ENCODE data around the gene RYR3.

The RYR3 gene

DNA sequence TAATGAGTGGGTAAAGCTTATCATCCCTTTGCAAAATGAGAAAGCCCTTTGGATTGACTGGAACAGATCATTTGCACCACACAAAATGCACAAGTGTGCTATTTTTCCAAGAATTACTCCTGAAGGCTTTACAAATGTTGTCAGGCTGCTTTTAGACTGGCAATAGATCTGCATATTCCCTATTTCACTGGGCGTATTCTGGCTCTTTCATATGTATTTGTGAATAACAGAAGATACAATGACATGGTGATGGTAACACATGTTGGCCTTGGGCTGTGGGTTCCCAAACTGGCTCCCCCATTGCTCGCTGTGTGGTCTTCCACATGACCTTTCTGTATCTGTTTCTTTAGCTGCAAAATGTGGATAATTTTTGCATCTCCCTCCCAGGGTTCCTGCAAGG is 354.2 kb downstream of the RYR3 start:
- Histone ChIP-seq H3K36me3 (replicated peaks in 1 of 2; ENCODE audit: control insufficient read depth in 2 of 2, insufficient read depth in 2 of 2, low read length in 2 of 2) (no peaks in the 10 kb centered on the region), H3K9me3 (replicated peaks in 1 of 2; ENCODE audit: control insufficient read depth in 2 of 2, insufficient read depth in 1 of 2, low read depth in 1 of 2, low read length in 2 of 2) (no peaks in the 10 kb centered on the region), H3K18ac (ENCODE audit: low read length) (no peak overlapping the region), H3K27ac (replicated peaks; ENCODE audit: low read length) (no peak overlapping the region), H2AFZ (ENCODE audit: low read length) (no peak overlapping the region), H3K4me3 (ENCODE audit: low read length in 2 of 2) (no peak overlapping the region), H3K14ac (ENCODE audit: low read length) (no peak overlapping the region), H4K8ac (ENCODE audit: low read depth, low read length) (no peak overlapping the region), H2BK12ac (ENCODE audit: low read length) (no peak overlapping the region), H3K4me2 (ENCODE audit: insufficient read depth, low read length, poor library complexity, severe bottlenecking) (no peak overlapping the region), H4K91ac (ENCODE audit: low read depth, low read length, poor library complexity) (no peak overlapping the region), H3K4me1 (ENCODE audit: control insufficient read depth in 2 of 2, insufficient read depth in 1 of 2, low read depth in 1 of 2, low read length in 2 of 2) (no peaks in the 10 kb centered on the region), H3K27me3 (ENCODE audit: control insufficient read depth in 3 of 3, insufficient read depth in 3 of 3, low read depth in 1 of 3, low read length in 3 of 3) (no peaks in the 10 kb centered on the region), H3K9ac (ENCODE audit: low read depth, low read length, poor library complexity) (no peak overlapping the region), H3K79me1 (ENCODE audit: low read depth, low read length) (no peaks in the 10 kb centered on the region), H2AK5ac (ENCODE audit: low read depth, low read length) (no peak overlapping the region), H2BK5ac (ENCODE audit: low read length) (no peak overlapping the region), H2BK120ac (ENCODE audit: low read depth, low read length) (no peak overlapping the region), H3K23ac (ENCODE audit: low read depth, low read length, poor library complexity) (no peak overlapping the region), H2BK15ac (ENCODE audit: low read length) (no peak overlapping the region), H3K4ac (ENCODE audit: low read length) (no peak overlapping the region)
- no peak for DNase-seq (ENCODE audit: low spot score)
- no CpG with 5 or more reads among the region's 2 CpGs for WGBS, 2 donors (ENCODE audit: extremely low coverage in 2 of 2, insufficient read length in 2 of 2, insufficient replicate concordance in 1 of 2)

DNA sequence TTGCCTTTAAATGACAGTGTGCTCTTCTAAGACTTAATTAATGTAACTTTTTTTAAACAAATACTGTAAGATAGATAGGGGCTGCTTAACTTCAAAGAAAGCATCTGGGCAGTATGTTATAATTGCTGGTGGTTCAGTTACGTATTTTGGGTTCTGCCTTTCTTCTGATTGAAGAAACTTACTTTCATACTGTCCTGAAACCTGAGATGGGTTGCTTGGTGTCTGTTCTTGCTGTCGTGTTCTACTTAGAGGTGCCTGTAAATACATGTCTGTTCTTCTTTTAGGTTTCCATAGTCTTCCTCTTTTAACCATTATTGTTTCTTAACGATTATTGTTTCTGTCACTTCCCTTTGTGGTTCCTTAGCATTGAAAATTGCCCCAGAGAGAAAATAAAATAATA is 359.8 kb downstream of the RYR3 start:
- H2BK120ac ChIP-seq (ENCODE audit: low read depth, low read length) = no peak overlapping the region
- H3K14ac ChIP-seq (ENCODE audit: low read length) = no peak overlapping the region
- no peak overlapping the region for H3K18ac ChIP-seq (ENCODE audit: low read length)
- H3K9me3 ChIP-seq (replicated peaks in 1 of 2; ENCODE audit: control insufficient read depth in 2 of 2, insufficient read depth in 1 of 2, low read depth in 1 of 2, low read length in 2 of 2) = no peaks in the 10 kb centered on the region
- H3K9ac ChIP-seq (ENCODE audit: low read depth, low read length, poor library complexity) = no peak overlapping the region
- no peak overlapping the region for H2BK12ac ChIP-seq (ENCODE audit: low read length)
- no CpG with 5 or more reads among the region's 3 CpGs for WGBS, 2 donors (ENCODE audit: extremely low coverage in 2 of 2, insufficient read length in 2 of 2, insufficient replicate concordance in 1 of 2)
- H3K4me2 ChIP-seq (ENCODE audit: insufficient read depth, low read length, poor library complexity, severe bottlenecking) = no peak overlapping the region
- no peak overlapping the region for H2AK5ac ChIP-seq (ENCODE audit: low read depth, low read length)
- no peak overlapping the region for H3K27ac ChIP-seq (replicated peaks; ENCODE audit: low read length)
- H3K79me1 ChIP-seq (ENCODE audit: low read depth, low read length) = no peaks in the 10 kb centered on the region
- H2BK15ac ChIP-seq (ENCODE audit: low read length) = no peak overlapping the region
- no peaks in the 10 kb centered on the region for H3K4me1 ChIP-seq (ENCODE audit: control insufficient read depth in 2 of 2, insufficient read depth in 1 of 2, low read depth in 1 of 2, low read length in 2 of 2)
- no peaks in the 10 kb centered on the region for H3K36me3 ChIP-seq (replicated peaks in 1 of 2; ENCODE audit: control insufficient read depth in 2 of 2, insufficient read depth in 2 of 2, low read length in 2 of 2)
- no peak overlapping the region for H2BK5ac ChIP-seq (ENCODE audit: low read length)
- no peak overlapping the region for H2AFZ ChIP-seq (ENCODE audit: low read length)
- H3K27me3 ChIP-seq (ENCODE audit: control insufficient read depth in 3 of 3, insufficient read depth in 3 of 3, low read depth in 1 of 3, low read length in 3 of 3) = no peaks in the 10 kb centered on the region
- no peak overlapping the region for H3K23ac ChIP-seq (ENCODE audit: low read depth, low read length, poor library complexity)
- H3K4ac ChIP-seq (ENCODE audit: low read length) = no peak overlapping the region
- no peak overlapping the region for H3K4me3 ChIP-seq (ENCODE audit: low read length in 2 of 2)
- H4K8ac ChIP-seq (ENCODE audit: low read depth, low read length) = no peak overlapping the region
- H4K91ac ChIP-seq (ENCODE audit: low read depth, low read length, poor library complexity) = no peak overlapping the region
- no peak for DNase-seq (ENCODE audit: low spot score)

DNA sequence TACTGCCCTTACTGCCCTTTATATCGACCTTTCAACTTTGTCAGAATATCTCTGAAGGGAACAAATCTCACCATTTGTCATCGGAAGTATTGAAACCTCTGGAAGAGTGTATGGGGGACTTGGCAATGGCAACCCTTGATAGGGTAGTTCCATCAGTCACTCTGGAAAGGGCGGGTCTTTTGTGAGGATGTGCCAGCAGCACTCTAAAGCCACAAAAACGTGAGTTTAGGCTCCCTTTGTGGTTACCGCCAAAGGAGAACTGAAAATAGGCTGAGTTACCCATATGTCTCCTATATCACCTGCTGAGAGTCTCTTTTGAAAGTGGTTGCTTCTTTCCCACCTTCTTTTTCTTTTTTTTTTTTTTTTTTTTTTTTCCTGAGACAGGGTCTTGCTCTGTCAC is 360.7 kb downstream of the RYR3 start:
- no peak overlapping the region for H2BK12ac ChIP-seq (ENCODE audit: low read length)
- H3K14ac ChIP-seq (ENCODE audit: low read length) = no peak overlapping the region
- H3K4me1 ChIP-seq (ENCODE audit: control insufficient read depth in 2 of 2, insufficient read depth in 1 of 2, low read depth in 1 of 2, low read length in 2 of 2) = no peaks in the 10 kb centered on the region
- no CpG with 5 or more reads among the region's 5 CpGs for WGBS, 2 donors (ENCODE audit: extremely low coverage in 2 of 2, insufficient read length in 2 of 2, insufficient replicate concordance in 1 of 2)
- H2BK15ac ChIP-seq (ENCODE audit: low read length) = no peak overlapping the region
- no peak overlapping the region for H4K91ac ChIP-seq (ENCODE audit: low read depth, low read length, poor library complexity)
- no peak overlapping the region for H2BK120ac ChIP-seq (ENCODE audit: low read depth, low read length)
- H4K8ac ChIP-seq (ENCODE audit: low read depth, low read length) = no peak overlapping the region
- no peaks in the 10 kb centered on the region for H3K9me3 ChIP-seq (replicated peaks in 1 of 2; ENCODE audit: control insufficient read depth in 2 of 2, insufficient read depth in 1 of 2, low read depth in 1 of 2, low read length in 2 of 2)
- no peak overlapping the region for H3K4me3 ChIP-seq (ENCODE audit: low read length in 2 of 2)
- no peak overlapping the region for H2BK5ac ChIP-seq (ENCODE audit: low read length)
- no peak for DNase-seq (ENCODE audit: low spot score)
- no peaks in the 10 kb centered on the region for H3K79me1 ChIP-seq (ENCODE audit: low read depth, low read length)
- no peak overlapping the region for H3K27ac ChIP-seq (replicated peaks; ENCODE audit: low read length)
- no peaks in the 10 kb centered on the region for H3K36me3 ChIP-seq (replicated peaks in 1 of 2; ENCODE audit: control insufficient read depth in 2 of 2, insufficient read depth in 2 of 2, low read length in 2 of 2)
- H2AK5ac ChIP-seq (ENCODE audit: low read depth, low read length) = no peak overlapping the region
- no peak overlapping the region for H3K18ac ChIP-seq (ENCODE audit: low read length)
- H3K4me2 ChIP-seq (ENCODE audit: insufficient read depth, low read length, poor library complexity, severe bottlenecking) = no peak overlapping the region
- no peak overlapping the region for H3K4ac ChIP-seq (ENCODE audit: low read length)
- H2AFZ ChIP-seq (ENCODE audit: low read length) = no peak overlapping the region
- no peak overlapping the region for H3K23ac ChIP-seq (ENCODE audit: low read depth, low read length, poor library complexity)
- no peak overlapping the region for H3K9ac ChIP-seq (ENCODE audit: low read depth, low read length, poor library complexity)
- H3K27me3 ChIP-seq (ENCODE audit: control insufficient read depth in 3 of 3, insufficient read depth in 3 of 3, low read depth in 1 of 3, low read length in 3 of 3) = no peaks in the 10 kb centered on the region

DNA sequence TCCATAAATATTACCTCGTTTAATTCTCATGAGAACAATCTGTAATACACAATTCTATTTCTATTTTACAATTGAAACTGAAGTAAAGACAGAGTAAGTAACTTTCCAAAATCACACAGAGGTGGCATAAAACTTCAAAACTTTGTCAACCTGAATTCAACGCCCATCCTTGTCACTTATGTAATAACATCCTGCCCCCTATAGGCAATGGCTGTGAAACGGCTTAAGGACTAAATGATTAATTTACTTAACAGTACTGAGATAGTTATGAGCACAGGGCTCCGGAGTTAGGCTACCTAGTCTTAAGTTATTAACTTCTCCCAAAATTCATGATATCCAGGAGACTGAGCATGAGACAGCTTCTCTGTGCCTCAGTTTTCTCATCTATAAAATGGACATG is 364.5 kb downstream of the RYR3 start:
- peak; percentile 17 for DNase-seq (ENCODE audit: low spot score)
- no peak overlapping the region for H3K14ac ChIP-seq (ENCODE audit: low read length)
- no peak overlapping the region for H3K4ac ChIP-seq (ENCODE audit: low read length)
- no peak overlapping the region for H3K4me3 ChIP-seq (ENCODE audit: low read length in 2 of 2)
- no peak overlapping the region for H2AFZ ChIP-seq (ENCODE audit: low read length)
- no peak overlapping the region for H3K4me2 ChIP-seq (ENCODE audit: insufficient read depth, low read length, poor library complexity, severe bottlenecking)
- no peak overlapping the region for H3K23ac ChIP-seq (ENCODE audit: low read depth, low read length, poor library complexity)
- H2BK15ac ChIP-seq (ENCODE audit: low read length) = no peak overlapping the region
- no peaks in the 10 kb centered on the region for H3K4me1 ChIP-seq (ENCODE audit: control insufficient read depth in 2 of 2, insufficient read depth in 1 of 2, low read depth in 1 of 2, low read length in 2 of 2)
- H2BK120ac ChIP-seq (ENCODE audit: low read depth, low read length) = no peak overlapping the region
- H4K8ac ChIP-seq (ENCODE audit: low read depth, low read length) = no peak overlapping the region
- H3K18ac ChIP-seq (ENCODE audit: low read length) = no peak overlapping the region
- H2BK5ac ChIP-seq (ENCODE audit: low read length) = no peak overlapping the region
- no peak overlapping the region for H3K9ac ChIP-seq (ENCODE audit: low read depth, low read length, poor library complexity)
- H3K36me3 ChIP-seq (replicated peaks in 1 of 2; ENCODE audit: control insufficient read depth in 2 of 2, insufficient read depth in 2 of 2, low read length in 2 of 2) = no peaks in the 10 kb centered on the region
- H3K27ac ChIP-seq (replicated peaks; ENCODE audit: low read length) = no peak overlapping the region
- H3K9me3 ChIP-seq (replicated peaks in 1 of 2; ENCODE audit: control insufficient read depth in 2 of 2, insufficient read depth in 1 of 2, low read depth in 1 of 2, low read length in 2 of 2) = no peaks in the 10 kb centered on the region
- H4K91ac ChIP-seq (ENCODE audit: low read depth, low read length, poor library complexity) = no peak overlapping the region
- H3K79me1 ChIP-seq (ENCODE audit: low read depth, low read length) = no peaks in the 10 kb centered on the region
- WGBS, 2 donors (ENCODE audit: extremely low coverage in 2 of 2, insufficient read length in 2 of 2, insufficient replicate concordance in 1 of 2) = no CpG with 5 or more reads among the region's 4 CpGs
- H2BK12ac ChIP-seq (ENCODE audit: low read length) = no peak overlapping the region
- no peak overlapping the region for H2AK5ac ChIP-seq (ENCODE audit: low read depth, low read length)
- no peaks in the 10 kb centered on the region for H3K27me3 ChIP-seq (ENCODE audit: control insufficient read depth in 3 of 3, insufficient read depth in 3 of 3, low read depth in 1 of 3, low read length in 3 of 3)

Measured in neuronal stem cell (in vitro differentiated cells).